Right lung (tissue), 10 donors: Measurements from ENCODE around the gene BIRC3. TPM values are rescaled to one million over a fixed set of nuclear protein-coding genes. Genes with fewer than 3 reads are reported as not detected.

Source experiments
- DNase-seq, 2 donors: peaks; one replicate each; pipeline ENCODE4 v3.0.0-alpha.2; 2013
- long read RNA-seq, 8 donors: transcript quantifications; one replicate each; lab custom pipeline, GENCODE V29; 2026
- polyA plus RNA-seq, 5 donors: library from polyadenylated mRNA; unstranded; fragments of 120-200 nt; gene quantifications; one replicate each; pipeline versions ENCODE4 v1.2.1 to v1.2.3, GENCODE V29; 2013; ENCODE audit warnings: inconsistent platforms in 1 of 5, low replicate concordance in 1 of 5; ENCODE audit not compliant: insufficient read length in 5 of 5, insufficient read depth in 1 of 5

BIRC3 gene
- polyA plus RNA-seq: 1 to 10 TPM; 2.4 to 5.1 (median 4.7) TPM
- long read RNA-seq, donor 1: 0 reads
- long read RNA-seq, donor 2: 0 reads
- long read RNA-seq, donor 3: 0 reads
- long read RNA-seq, donor 4: 0 reads
- long read RNA-seq, donor 5: 0 reads
- long read RNA-seq, donor 6, full-length matches to known transcripts: 1 of 1 reads
- long read RNA-seq, donor 6, partial matches to known transcripts: 0 of 1 reads
- long read RNA-seq, donor 6, other reads (novel, unspliced or antisense): 0 of 1 reads
- long read RNA-seq, donor 7: 0 reads
- long read RNA-seq, donor 8: 0 reads

- DNase-seq: peak; percentile 68 to 76
These were observed at the start of gene BIRC3 for GRCh38 chr11:102317099-102317767. Gene BIRC3 (plus strand): TSS chr11:102317484. CDS start chr11:102324510, 7,026 bp downstream.

- no peak for DNase-seq
These were observed 49.7 kb upstream of the BIRC3 start for GRCh38 chr11:102267609-102268008.

GRCh38 chr11:102268083-102268984 lies 49.0 kb upstream of the BIRC3 start:
- peak; percentile 75 to 79 for DNase-seq

- DNase-seq: no peak
These were observed 48.3 kb upstream of the BIRC3 start for GRCh38 chr11:102268985-102269470.

- DNase-seq: no peak
These were observed 47.4 kb upstream of the BIRC3 start for GRCh38 chr11:102269927-102270326.

GRCh38 chr11:102272047-102272824 lies 45.0 kb upstream of the BIRC3 start:
- no peak for DNase-seq

- DNase-seq: no peak
These were observed 42.7 kb upstream of the BIRC3 start for GRCh38 chr11:102274628-102275027.

- DNase-seq: peak; percentile 56 to 63
These were observed 40.9 kb upstream of the BIRC3 start for GRCh38 chr11:102276362-102276761.

GRCh38 chr11:102276783-102277182 lies 40.5 kb upstream of the BIRC3 start:
- no peak for DNase-seq

- DNase-seq: peak; percentile 63 to 68
These were observed 37.6 kb upstream of the BIRC3 start for GRCh38 chr11:102279641-102280170.

GRCh38 chr11:102280245-102280833 lies 36.9 kb upstream of the BIRC3 start:
- no peak for DNase-seq

GRCh38 chr11:102283116-102283485 lies 34.2 kb upstream of the BIRC3 start:
- DNase-seq: no peak

GRCh38 chr11:102284008-102284407 lies 33.3 kb upstream of the BIRC3 start:
- no peak for DNase-seq

GRCh38 chr11:102286292-102286691 lies 31.0 kb upstream of the BIRC3 start:
- DNase-seq: no peak

- DNase-seq: peak in 1 of 2 donors; percentile 67
These were observed 29.1 kb upstream of the BIRC3 start for GRCh38 chr11:102287964-102288724.

GRCh38 chr11:102288725-102289083 lies 28.6 kb upstream of the BIRC3 start:
- no peak for DNase-seq

GRCh38 chr11:102289592-102289991 lies 27.7 kb upstream of the BIRC3 start:
- DNase-seq: no peak

- DNase-seq: no peak
These were observed 25.5 kb upstream of the BIRC3 start for GRCh38 chr11:102291831-102292230.

GRCh38 chr11:102292933-102293332 lies 24.4 kb upstream of the BIRC3 start:
- DNase-seq: no peak
